Liver (tissue), 3 donors: ENCODE measurements around the gene BRSK2.

ENCODE experiments used
- ATF3 ChIP-seq: IDR thresholded peaks from 2 replicates; pipeline ENCODE4 v1.6.1; 2016; ENCODE audit warnings: antibody characterized with exemption
- CTCF ChIP-seq: fragments of 150-350 bp; IDR thresholded peaks from 2 replicates; pipeline ENCODE4 v1.5.1; 2017; ENCODE audit warnings: improper control_type of control experiment, low read depth, low read length; ENCODE audit not compliant: missing input control
- EGR1 ChIP-seq, 2 donors: IDR thresholded peaks; 2 replicates each; pipeline ENCODE4 v1.6.1; 2016 to 2018; ENCODE audit warnings: antibody characterized with exemption in 2 of 2, low read depth in 2 of 2
- FOXA1 ChIP-seq: IDR thresholded peaks from 2 replicates; pipeline ENCODE4 v1.6.1; 2016; ENCODE audit warnings: antibody characterized with exemption
- JUND ChIP-seq, 2 donors: IDR thresholded peaks; 2 replicates each; pipeline ENCODE4 v1.6.1; 2016; ENCODE audit warnings: antibody characterized with exemption in 2 of 2
- MAX ChIP-seq: IDR thresholded peaks from 2 replicates; pipeline ENCODE4 v1.6.1; 2016; ENCODE audit warnings: antibody characterized with exemption
- RAD21 ChIP-seq, 2 donors: IDR thresholded peaks; 2 replicates each; pipeline ENCODE4 v1.6.1; 2016; ENCODE audit warnings: antibody characterized with exemption in 2 of 2, mild to moderate bottlenecking in 2 of 2
- REST ChIP-seq: IDR thresholded peaks from 2 replicates; pipeline ENCODE4 v1.6.1; 2016; ENCODE audit warnings: antibody characterized with exemption, mild to moderate bottlenecking
- RXRA ChIP-seq, 2 donors: IDR thresholded peaks; 2 replicates each; pipeline ENCODE4 v1.6.1; 2017 to 2018; ENCODE audit warnings: antibody characterized with exemption in 2 of 2, mild to moderate bottlenecking in 1 of 2
- SP1 ChIP-seq: IDR thresholded peaks from 2 replicates; pipeline ENCODE4 v1.6.1; 2018; ENCODE audit warnings: antibody characterized with exemption, mild to moderate bottlenecking
- YY1 ChIP-seq: IDR thresholded peaks from 2 replicates; pipeline ENCODE4 v1.6.1; 2016; ENCODE audit warnings: antibody characterized with exemption, mild to moderate bottlenecking
- ZBTB33 ChIP-seq: IDR thresholded peaks from 2 replicates; pipeline ENCODE4 v1.6.1; 2016; ENCODE audit warnings: antibody characterized with exemption
- donor health status: healthy.
- donor health status: healthy.

GRCh38 chr11:1446623-1447022 lies 56.9 kb downstream of the BRSK2 start:
- no peak for TF ChIP-seq EGR1 (IDR thresholded peaks at IDR 0.05; ENCODE audit: low read depth in 2 of 2)
- no peak for TF ChIP-seq CTCF
- TF ChIP-seq REST: no peak
- no peak for TF ChIP-seq JUND (IDR thresholded peaks at IDR 0.05)
- TF ChIP-seq FOXA1: no peak
- no peak for TF ChIP-seq SP1
- no peak for TF ChIP-seq YY1
- TF ChIP-seq ATF3: no peak
- TF ChIP-seq RXRA (IDR thresholded peaks at IDR 0.05): no peak
- TF ChIP-seq ZBTB33: no peak
- no peak for TF ChIP-seq RAD21 (IDR thresholded peaks at IDR 0.05)
- no peak for TF ChIP-seq MAX
